COR-L47 (cell line): ENCODE measurements around the gene IKBKE.

Experiments
- DNase-seq: peaks from one replicate; lab custom pipeline; 2025; lab: John Stamatoyannopoulos, UW

IKBKE gene

GRCh38 chr1:206455289-206455665 lies 15.0 kb upstream of the IKBKE start:
- no peak for DNase-seq

DNA sequence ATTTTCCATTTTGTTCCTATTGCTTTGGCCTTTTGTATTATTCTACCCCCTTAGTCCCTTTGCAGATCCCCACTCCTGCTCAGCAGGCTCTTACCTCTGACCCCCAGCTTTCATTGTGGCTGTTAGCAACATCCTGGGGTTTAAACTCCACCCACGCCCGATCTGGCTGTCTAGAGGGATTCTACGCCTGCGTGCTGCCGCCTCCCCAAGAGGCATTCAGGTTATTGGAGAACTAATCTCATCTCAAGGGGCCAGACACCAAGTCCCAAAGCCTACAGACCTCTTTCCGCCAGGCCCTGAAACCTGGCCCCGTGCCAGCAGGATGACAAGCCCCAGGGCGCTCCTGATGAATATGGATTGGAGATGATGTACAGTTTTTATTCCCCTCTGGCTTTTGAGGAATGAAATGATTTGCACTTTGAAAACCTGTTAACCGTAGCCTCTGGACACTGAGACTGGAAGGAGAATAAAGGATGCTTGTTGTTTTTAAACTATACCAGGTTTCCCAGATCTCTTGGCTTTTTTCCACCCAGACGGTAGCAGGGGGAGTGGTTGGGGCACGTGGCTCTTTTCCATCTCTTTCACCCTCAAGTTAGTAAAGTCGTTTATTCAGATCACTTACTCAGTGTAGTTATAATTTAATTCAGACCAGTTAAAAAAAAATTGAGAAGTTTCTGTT lies 14.5 kb upstream of the IKBKE start:
- DNase-seq: peak; percentile 53

GRCh38 chr1:206456577-206457370 lies 13.5 kb upstream of the IKBKE start:
- no peak for DNase-seq

DNA sequence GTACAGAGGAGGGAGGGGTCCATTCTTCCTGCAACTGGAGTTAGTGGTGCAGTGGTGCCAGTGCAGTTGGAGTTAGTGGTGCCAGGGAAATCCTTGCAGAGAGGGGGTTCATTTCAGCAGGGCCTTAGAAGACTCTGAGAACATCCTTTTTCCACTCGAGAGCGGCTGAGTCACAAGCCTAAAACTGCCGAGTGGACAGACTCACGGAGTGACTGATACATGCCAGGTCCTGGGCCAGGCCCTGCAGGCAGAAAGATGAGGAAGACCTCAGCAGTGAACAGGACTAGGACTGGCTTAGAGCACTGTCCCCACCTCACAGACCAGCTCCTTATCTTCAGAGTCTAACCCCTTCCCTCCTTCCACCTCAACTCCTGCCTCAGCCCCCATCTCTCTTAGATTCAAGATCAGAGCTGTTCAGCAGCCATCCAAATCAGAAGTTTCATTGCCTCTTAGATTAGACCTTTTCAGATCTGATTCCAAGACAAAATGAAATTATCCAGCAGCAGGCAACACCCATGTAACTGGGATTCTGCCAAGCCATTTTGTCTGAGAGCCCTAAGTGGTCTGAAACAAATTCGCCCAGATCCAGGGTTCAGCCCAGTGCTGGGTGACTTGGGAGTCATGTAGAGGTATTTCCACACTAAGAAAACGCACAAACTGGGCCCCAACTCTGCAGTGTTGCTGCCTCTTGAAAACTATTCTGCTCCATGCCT lies 12.7 kb upstream of the IKBKE start:
- DNase-seq: no peak

GRCh38 chr1:206459703-206460102 lies 10.6 kb upstream of the IKBKE start:
- no peak for DNase-seq

- DNase-seq: no peak
Observed at GRCh38 chr1:206460836-206461426, 9.3 kb upstream of the IKBKE start.

DNA sequence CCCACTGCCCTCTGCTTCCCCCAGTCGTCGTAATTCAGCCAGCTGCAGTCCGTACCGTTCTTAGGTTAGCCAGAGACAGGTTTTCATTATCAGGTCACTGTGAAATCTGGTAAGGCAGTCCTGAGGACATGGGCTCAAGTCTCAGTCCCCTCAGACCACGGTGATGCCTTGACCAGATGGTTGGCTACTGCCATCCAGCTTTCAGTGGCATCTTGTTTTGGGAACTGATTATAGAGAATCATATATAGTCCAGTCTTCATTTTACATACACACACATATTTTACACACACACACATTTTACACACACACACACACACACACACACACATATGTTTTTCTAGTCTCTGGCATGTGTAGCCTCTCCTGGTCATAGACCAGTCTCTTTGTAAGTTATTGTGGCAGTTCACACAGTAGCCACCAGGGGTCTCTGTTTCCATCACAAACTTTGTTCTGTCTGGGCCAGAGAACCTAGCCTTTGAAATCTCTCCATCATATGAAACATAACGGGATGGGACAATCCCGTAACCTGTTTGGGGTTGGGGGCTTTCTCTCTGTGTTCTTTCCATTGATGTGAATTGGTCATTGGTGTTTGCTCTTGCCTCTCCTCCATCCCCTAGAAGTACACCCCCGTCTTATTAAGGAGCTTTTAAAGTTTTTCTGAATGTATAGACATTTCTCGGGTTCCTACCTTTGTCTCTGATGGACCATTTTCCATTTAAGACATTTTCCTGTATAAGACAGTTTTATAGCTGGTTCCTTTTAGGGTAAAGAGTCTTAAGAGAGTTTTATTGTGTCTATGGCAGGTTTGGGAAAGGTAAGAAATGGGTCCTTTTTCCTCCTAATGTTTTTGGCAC lies 8.4 kb upstream of the IKBKE start:
- DNase-seq: peak; percentile 44

GRCh38 chr1:206463137-206463536 lies 7.1 kb upstream of the IKBKE start:
- no peak for DNase-seq

DNA sequence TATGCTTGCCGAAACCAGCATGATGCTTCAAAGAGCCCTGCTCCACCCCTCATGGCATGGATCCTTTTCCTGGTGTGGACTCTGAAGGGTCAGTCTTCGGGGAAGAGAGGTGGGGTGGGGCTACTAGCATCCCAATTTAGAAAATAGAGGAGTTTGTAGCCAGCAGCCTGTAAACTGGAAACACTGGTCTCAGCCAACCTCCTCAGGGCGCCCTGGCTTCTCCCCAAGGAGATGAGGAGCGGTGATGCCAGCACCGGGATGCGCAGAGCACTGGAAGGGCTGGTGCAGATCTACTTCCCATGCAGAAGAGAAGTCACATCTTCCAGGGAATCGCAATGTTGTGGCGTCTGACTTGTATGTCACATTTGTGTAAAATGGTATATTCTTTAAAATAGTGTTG lies 6.4 kb upstream of the IKBKE start:
- no peak for DNase-seq

DNA sequence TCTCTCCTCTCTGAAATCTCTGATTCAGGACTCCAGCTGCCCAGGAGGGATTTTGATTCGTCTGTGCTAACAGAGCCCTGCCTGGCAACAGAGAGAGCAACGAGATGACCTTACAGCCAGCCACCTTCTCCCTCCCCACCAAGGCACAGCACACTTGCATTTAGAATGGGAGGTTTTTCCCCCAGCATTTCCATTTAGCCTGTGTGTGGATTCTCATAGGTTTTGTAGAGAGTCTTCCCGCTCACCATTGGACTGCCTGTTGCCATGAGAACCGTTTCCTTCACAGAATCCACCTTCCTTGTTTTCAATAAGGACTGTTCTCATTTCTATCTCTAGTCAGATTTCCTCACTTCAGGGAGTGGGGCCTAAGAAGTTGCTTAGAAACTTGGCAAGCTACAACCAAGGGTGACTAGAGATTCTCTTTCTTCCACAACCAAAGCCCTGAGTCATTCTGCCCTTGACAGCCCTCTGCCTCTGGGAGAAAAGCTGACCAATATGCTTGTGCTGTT lies 5.8 kb upstream of the IKBKE start:
- no peak for DNase-seq

- no peak for DNase-seq
Observed at GRCh38 chr1:206465951-206466350, 4.3 kb upstream of the IKBKE start.

- no peak for DNase-seq
Observed at GRCh38 chr1:206466840-206467649, 3.2 kb upstream of the IKBKE start.

- DNase-seq: no peak
Observed at GRCh38 chr1:206467915-206468314, 2.4 kb upstream of the IKBKE start.

GRCh38 chr1:206468571-206468970 lies 1.7 kb upstream of the IKBKE start:
- no peak for DNase-seq

DNA sequence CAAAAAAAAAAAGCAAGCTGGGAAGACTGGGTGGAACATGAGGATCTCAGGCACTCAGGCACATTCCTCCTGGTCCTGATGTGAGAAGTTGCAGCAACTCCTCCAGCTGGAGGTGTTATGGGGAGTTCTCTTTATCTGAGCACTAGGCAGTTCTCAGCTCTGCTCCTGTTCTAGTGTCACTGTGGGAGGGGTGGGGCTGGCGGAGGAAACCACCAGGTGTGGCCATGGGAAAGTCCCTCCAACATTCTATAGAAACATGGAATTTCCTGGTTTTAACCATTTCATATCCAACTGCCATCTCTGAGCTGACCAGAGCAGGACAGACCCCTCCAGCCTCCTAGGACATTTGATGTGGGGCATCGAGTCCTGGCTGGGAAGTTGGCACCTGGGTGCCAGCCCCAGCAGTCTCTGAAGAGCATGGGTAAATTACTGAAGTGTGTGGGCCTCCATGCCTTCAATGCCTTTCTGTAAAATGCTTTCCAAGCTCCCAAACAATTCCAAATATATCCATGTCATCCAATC lies 804 bp upstream of the IKBKE start:
- no peak for DNase-seq

DNA sequence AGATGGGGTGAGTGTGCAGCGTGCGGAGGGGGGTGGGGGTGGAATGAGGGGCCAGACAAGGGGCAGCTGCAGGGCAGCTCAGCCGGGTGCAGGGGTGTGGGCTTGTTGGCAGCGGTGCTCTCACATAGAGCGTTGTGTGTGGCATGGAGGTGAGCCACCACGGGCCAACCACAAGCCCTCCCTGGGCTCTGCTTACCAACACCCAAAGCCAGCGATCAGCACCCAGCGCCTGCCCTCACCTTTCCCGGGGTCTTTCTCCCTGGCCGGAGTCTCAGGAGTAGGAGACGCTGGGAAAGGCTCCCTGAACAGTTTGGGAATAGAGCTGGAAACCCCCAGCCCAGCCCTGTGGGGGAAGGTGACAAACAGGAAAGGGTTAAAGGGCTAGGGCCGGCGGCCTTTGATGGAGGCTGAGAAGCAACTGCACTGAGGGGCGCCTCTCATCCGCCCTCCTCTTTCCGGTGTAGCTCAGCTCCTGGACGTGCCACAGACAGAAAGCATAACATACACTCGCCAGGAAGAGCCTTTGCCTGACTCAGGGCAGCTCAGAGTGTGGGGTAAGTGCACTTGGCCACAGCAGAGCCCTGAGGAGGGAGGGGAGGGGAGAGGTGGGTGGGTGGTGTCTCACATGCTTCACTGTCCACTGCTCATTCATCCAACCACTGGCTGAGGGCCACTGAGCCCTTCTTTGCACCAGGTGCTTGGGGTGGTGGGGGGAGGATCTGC lies 577 bp downstream of the IKBKE start:
- no peak for DNase-seq

DNA sequence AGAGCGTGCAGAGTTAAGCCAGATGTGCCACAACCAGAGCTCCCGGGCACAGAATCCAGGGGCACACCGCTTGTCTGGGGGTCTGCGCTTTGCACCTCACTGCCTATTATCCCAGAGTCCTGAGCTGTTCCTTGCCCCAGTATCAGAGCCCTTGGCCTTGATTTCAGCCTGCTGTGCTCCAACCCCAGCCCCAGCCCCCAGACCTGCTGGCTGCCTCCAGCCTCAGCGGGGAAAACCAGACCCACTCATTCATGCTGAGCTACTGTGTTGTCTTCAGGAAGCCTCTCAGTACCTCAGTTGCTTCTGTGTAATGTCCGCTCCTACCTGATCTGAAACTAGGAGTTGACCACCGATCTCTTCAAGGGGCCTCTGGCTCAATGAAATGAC lies 1.1 kb downstream of the IKBKE start:
- DNase-seq: no peak

- DNase-seq: no peak
Observed at GRCh38 chr1:206472024-206472423, 1.7 kb downstream of the IKBKE start.

DNA sequence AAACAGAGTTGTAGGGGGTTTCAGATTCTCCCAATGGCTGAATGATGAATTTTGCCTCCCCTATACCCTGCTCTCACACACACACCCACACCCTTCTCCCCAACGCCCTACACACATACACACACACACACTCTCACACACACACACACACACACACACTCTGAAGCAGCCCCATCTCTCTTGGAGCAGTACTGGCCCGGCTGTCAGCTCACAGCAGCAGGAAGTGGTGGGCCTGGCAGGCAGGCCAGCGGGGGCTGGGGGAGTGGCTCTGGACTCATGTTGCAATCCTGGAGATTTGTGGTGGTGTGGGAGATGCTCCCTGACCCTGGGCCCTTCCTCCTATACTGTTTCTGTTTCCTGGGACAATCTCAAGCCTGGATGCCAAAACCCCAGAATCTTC lies 2.2 kb downstream of the IKBKE start:
- no peak for DNase-seq

- DNase-seq: no peak
Observed at GRCh38 chr1:206472886-206473285, 2.6 kb downstream of the IKBKE start.
